DMS53 (cell line): ENCODE data around the gene TROAP.
A peak's percentile ranks its signal among the peaks of the same experiment; 100 is the strongest.

Experiments
- DNase-seq: peaks from one replicate; lab custom pipeline; 2025; lab: John Stamatoyannopoulos, UW

The TROAP gene

DNA sequence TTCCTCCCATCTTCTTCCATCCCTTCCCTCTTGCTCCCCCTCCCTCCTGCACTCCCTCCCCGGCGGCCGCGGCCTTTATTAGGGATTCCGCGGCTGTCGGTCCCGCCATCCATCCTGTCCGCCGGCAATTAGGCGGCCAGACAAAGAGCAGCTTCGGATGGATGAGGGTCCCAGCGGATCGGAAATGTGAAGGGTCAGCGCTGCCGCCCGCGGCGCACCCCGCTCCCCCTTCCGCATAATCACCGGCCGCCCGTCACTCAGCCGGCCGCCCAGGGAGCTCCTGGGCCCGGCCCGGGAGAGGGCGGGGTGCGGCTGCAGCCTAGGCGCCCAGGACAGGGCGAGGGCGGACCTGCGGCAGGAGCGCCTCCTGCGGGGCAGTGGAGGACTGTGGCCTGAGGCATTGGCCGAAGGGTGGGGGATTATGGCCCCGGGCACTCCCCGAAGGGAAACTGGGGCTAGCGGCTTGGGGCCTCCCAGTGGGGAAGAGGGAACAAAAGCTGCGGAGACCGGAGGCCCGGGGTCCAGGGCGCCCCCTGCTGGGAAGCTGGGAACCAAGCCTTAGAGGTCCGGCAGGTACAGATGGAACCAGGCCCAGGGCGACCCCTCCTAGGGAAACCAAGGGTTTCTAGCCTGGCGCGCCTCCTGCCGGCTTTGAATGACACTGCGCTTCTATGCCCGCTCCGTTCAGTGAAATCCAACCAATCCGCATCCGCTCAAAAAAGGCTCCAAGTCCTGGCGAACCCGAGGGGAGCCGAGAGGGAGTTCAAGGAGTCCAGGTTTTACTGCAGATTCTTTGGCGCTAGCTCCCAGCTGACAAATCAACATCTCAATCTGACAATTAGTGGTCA lies 19.2 kb downstream of the TROAP start:
- peak; percentile 94 for DNase-seq

DNA sequence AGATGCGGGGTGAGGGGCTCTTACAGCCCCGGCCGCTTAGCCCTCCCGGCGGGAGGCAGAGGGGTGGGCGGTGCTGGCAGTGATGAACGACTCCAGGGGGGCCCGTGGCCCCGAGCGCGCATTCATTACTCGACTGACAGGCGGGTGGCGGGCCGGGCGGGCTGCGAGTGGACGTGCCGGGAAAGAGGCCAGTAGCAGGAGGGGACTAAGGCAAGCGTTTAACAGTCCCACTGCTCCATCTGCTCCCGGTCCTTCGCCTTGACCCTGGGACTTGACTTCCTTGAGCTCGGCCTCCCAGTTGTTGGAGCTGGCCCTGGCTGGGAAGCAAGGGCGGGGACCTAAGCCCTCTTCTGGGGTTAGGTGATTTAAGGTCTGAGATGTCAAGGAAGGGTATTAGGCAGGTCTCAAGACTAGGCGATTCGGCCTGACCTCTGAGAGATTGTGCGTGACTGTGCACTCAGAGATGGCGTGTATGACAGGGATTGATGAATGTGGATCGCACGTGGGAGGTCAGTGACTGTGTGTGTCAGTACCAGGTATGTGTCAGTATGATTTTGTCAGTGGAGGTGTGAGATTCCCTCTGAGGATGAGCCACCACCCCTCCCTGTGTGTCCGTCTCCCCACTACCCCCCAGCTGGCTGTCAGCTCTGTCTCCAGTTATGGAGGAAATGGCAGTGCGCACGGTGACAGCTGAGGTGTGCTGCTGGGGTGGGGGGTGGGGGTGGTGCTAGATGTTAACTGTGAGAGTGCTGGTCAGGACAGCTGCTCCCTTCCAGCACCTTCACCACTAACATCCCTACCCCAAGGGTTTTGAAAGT lies 20.1 kb downstream of the TROAP start:
- DNase-seq = peak; percentile 76

DNA sequence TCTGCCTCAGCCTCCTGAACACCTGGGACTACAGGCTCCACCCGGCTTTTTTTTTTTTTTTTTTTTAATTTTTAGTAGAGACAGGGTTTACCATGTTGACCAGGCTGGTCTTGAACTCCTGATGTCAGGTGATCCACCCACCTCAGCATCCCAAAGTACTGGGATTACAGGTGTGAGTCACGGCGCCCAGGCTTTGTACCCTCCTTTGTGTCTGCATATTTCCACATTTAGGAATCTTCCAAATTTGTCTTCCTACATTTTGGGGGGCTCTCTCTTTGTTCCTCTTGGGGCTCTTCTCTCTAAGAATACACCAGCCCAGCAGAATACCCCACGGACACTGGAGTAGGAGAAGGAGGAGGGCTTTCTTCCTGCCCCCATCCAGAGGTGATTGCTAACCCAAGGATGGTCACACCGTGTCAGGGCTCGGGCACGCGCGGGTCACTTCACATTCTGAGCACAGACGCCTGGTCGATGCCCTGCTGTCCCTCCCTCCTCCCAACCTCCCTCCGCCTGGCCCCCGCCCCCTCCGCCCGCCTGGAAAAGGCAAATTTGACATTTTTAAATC lies 21.5 kb downstream of the TROAP start:
- DNase-seq = peak; percentile 61

DNA sequence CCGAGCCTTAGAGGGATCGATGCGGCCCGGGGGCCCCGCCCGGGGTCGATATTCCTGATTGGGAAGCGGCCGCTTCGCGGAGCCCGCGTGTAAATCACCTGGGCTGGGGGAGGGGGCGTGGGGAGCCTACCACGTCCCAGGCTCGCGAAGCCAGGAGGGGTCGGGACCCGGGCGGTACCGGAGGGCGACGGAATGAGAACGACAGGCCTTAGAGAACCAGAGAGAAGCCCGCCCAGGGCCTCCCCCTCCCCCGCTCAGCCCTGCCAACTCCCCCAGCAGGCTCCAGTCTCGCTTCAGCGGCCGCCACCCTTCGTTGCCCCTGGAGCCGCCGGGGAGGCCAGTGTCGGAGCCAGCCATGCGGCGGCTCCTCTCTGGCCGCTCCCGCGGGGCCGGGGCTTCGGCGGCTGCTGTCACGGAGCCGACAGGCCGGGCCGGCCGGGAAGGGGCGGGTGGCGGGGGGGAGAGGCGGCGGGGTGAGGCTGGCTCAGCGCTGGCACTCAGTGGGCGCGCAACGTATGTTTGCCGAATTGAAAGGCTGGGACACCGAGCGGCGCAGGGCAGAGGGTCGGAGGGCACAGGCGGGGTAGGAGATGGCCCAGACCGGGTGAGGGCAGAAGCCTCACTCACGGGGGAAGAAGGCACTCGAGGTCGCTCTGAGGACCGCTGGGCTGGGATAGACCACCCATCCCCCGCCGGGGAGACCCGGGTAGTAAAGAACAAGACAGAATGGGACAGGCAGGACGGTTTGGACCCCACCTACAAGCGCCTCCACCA lies 22.2 kb downstream of the TROAP start:
- peak; percentile 78 for DNase-seq

DNA sequence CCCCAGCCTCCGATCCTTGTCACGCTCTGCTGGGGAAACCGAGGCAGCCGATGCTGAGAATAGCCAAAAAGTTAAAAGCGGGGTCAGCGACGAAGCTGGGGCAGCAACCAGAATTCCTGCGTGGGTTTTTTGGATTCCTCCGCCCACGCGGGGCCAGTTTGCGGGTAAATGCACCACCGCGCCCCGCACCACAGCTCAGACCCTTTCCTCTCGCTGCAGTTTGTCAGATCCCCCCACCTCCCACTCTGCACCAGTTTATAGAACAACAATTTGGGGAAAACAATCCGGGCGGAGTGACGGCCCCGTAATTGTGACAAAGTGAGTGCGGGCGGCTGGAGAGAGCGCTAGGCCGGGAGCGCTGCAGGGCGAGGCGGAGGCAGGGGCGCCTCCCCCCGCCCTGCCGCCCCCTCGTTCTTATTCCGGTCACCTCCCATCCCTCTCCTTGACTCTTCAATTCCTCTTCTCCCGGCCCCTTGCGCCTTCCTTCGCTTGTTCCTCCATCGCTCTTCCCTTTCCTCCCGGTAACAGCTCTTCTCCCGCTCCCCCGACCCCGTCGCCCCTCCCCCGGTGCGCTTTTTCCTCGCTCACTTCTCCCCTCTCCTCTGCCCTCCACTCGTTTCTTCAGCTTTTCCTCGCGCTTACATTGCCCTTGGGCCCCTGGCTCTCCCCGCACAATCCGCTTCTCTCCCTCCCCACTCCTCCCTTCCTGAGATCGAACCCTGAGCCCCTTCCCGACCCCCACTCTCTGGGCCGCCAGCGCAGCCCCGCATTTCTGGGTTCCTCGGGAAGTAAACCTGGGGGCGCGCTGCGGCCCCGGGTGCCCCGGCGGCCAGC lies 23.0 kb downstream of the TROAP start:
- peak; percentile 59 for DNase-seq

DNA sequence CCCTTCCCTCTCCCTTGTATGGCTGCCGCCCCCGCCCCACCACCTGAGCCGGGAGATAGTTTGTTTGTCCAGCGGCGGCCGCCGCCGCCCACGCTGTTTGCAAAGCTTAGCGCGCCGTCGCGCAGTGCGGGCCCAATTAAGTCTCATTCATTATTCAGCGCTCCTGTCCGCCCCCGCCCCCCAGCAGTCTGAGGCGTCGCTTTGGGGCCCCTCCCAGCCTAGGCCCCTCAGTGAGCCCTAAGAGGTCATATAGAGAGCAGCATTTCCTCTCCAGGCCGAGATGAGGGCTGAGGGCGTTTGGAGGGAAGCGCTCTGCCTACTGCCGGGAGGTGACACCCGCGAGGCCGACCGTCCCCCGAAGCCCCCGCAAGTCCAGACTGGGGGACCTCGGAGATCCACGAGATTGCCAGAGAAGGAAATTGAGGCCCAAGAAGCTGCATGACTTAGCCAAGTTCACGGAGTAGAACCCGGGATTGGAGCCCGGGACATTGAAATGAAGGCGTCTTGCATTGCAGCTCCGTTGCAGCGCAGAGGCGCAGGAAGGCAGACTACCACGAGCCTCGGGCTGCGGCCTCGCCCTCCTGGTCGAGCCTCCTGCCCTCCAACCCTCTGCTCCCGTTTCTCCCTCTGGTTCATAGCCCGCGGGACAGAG lies 23.7 kb downstream of the TROAP start, which contains the start of gene DNAJC22:
TSS of gene DNAJC22 (plus strand) at position 230 of the 652 bp plus-strand sequence. CDS start 1,985 bp downstream, outside the sequence.
- peak; percentile 81 for DNase-seq

DNA sequence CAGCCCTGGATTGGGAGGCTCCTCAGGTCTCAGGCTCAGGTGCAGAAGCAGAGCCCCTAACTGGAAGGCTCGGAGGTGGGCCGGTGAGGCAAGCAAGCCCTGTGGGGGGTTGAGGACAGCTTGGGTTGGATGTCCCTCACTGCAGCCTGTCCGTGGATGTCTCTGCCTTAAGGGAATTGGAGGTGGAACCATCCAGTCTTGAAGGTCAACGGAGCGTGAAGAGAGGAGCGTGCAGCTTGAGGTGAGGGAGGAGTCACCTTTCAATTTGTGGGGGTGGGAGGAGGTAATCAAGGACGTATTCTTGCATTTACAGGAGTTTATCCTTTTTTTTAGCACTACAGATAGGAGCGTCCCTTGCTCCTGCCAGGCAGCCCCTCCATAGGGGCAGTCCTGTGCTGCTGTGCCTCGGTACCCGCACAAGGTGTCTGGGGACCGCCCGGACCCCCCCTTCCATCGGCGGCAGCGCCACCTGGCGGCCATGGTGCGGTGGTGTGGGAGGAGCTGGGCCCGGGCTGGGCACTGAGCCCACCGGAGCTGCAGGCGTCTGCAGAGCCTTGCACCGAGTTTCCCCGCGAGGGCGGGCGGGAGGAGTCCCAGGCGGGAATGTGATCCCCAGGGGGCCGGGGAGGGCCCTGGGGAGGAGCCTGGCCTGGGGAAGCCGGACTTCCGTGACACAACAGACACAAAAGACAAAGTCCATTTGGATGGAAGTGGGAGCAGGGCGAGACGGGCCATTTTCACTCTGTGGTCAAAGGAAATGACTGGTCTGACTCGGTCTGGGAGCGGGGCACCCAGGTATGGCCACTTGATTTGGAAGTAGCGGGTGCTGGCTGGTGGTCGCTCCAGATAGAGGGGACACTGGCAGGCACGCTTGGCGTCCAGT lies 24.5 kb downstream of the TROAP start:
- DNase-seq = peak; percentile 83

DNA sequence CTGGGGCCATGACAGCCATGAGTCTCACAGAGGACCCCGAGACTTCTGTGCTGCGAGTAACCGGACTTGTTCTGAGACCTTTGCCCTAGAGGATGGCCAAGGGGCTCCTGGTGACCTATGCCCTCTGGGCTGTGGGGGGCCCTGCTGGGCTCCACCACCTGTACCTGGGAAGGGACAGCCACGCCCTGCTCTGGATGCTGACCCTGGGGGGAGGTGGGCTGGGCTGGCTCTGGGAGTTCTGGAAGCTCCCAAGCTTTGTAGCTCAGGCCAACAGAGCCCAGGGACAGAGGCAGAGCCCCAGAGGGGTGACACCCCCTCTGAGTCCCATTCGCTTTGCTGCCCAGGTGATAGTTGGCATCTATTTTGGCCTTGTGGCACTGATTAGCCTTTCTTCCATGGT lies 25.7 kb downstream of the TROAP start:
- no peak for DNase-seq

DNA sequence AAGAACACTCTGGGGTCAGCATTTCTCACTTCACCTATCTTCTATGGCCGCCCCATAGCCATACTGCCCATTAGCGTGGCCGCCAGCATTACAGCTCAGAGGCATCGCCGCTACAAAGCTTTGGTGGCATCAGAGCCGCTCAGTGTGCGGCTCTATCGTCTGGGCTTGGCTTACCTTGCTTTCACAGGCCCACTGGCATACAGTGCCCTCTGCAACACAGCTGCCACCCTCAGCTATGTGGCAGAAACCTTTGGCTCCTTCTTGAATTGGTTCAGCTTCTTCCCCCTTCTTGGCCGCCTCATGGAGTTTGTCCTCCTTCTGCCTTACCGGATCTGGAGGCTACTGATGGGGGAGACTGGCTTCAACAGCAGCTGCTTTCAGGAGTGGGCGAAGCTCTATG lies 26.2 kb downstream of the TROAP start:
- DNase-seq = no peak

DNA sequence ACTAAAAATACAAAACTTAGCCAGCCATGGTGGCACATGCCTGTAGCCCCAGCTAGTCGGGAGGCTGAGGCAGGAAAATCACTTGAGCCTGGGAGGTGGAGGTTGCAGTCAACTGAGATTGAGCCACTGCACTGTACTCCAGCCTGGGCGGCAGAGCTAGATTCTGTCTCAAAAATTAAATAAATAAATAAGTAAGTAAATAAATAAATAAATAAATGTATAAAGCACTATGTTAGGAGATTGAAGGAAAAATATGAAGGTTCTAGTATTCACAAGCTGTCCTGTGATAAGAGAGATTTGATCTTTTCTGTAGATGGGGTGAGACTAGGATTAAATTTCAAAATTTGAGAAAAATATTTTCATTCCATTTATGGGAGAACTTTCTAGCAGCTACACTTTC lies 29.3 kb downstream of the TROAP start:
- DNase-seq = no peak

DNA sequence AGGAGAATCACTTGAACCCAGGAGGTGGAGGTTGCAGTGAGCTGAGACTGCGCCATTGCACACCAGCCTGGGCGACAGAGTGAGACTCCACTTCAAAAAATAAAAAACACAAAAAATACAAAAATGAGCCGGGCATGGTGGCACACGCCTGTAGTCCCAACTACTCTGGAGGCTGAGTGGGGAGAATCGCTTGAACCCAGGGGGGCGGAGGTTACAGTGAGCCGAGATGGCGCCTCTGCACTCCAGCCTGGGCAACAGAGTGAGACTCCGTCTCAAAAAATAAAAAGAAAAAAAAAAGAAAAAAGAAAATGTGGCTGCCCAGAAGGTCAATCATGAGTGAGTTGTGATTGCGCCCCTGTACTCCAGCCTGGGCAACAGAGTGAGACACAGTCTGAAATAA lies 32.9 kb downstream of the TROAP start:
- no peak for DNase-seq

DNA sequence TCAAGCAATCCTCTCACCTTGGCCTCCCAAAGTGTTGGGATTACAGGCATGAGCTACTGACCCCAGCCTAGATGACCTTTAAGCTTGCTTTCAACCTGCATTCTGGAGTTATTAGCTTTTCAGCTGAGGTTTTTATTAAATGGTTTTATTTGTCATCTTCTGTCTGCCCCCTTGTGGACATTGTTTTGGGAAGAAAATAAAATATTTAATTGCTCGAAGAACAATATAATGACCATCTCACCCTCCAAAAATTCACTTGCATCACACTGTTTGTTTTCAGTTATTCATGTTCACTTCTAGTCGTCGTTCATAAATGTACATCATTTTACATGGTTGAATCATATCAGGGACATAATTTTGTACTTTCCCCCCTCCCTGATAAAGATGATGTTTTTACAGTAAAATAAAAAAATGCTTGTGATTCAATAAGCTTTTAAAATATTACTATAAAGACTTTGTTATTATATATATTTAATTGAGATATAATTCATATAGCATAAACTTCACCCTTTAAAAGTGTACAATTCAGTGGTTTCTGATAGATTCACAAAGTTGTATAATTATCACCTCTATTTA lies 34.1 kb downstream of the TROAP start:
- DNase-seq = peak; percentile 65

DNA sequence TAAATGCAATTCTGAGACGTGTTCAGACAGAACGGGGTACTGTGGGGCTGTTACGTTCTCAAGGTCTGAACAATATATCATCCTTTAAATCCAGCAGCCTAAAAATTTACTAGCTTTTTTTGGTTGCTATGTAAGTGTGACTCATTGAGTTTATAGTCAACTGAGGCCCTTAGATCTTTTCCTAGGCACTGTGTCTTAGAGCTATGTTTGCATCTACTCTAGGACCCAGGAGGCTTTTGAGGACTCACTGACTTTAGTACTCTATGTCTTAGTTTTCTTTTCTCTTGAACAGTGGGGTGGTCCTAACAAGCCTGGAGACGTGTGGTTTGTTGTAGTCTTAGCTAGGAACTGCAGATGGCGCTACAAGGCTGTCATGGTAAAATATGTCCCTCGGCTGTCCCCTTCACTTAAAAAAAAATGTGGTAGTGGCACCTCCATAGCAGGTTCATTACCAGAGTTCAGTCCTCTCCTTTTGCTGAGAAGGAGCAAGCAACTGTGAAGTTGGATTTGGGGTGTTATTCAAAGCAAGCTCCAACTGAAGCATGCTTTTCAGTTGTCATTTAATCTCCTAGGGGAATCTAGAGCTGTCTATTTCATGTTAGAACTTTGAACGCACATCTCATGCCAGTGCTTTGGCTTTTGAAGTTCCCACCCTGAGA lies 35.6 kb downstream of the TROAP start:
- DNase-seq = peak; percentile 86

DNA sequence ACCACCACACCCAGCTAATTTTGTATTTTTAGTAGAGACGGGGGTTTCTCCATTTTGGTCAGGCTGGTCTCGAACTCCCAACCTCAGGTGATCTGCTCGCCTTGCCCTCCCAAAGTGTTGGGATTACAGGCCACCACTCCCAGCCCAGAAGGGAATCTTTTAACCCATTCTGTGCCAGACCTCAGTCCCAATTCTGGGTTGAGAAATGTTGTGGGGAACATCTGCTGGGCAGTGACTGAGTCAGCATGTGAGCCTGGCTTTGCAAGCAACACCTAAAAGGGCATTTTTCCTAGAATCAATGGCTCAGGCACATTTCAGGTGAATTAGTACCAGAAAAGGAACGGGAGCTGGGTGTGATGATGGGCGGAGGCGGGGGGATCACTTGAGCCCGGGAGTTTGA lies 36.6 kb downstream of the TROAP start:
- no peak for DNase-seq

DNA sequence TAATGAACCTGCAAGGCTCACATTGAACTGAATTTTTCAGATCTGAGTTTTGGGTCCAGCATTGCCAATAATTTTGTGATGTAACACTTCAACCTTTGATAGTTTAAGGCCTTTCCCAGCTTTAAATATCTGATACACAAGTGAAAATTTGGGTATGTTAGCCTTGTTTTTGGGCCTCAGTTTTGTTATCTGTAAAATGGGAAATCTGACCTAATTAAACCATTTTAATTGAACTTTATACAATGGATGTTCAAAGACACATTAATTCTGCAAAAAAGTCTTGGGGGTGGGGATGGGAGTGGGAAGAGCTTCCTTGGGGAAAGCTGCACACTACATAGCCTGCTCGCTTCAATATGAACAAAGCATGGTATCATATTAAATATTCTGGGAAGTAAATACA lies 39.0 kb downstream of the TROAP start:
- DNase-seq = no peak

DNA sequence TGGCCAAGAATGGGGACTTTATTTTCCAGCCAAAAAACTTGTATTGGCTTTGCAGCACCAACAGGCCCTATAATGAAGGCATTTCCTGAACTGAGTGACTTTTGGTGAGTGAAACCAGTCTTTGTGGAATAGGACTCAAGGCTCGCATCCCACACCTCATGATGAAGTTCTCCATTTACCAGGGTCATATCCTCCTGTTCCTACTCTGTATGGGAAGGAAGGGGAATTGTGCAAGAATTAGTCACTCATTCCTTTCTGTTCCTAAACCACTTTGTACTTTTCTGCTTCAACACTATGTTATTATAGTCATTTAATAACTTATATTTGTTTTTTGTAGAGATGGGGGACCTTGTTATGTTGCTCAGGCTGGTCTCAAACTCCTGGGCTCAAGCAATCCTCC lies 41.9 kb downstream of the TROAP start:
- DNase-seq = no peak

DNA sequence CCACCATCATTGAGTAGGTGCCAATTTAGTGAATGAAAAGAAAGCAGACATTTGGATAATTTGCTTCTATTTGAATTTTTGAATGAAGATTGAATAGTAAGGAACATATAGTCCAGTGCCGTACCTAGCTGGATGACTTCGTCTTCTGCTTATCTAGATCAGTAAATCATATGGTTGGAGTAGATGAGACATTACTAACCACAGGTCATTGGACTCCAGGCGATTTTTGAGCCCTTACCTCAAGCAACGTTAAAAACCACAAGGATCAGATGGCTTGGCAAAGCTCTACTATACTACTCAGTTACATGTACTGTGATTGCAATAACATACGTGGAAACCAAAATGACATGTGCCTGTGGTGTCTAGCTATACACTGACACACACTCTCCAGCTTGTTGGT lies 42.5 kb downstream of the TROAP start:
- no peak for DNase-seq

DNA sequence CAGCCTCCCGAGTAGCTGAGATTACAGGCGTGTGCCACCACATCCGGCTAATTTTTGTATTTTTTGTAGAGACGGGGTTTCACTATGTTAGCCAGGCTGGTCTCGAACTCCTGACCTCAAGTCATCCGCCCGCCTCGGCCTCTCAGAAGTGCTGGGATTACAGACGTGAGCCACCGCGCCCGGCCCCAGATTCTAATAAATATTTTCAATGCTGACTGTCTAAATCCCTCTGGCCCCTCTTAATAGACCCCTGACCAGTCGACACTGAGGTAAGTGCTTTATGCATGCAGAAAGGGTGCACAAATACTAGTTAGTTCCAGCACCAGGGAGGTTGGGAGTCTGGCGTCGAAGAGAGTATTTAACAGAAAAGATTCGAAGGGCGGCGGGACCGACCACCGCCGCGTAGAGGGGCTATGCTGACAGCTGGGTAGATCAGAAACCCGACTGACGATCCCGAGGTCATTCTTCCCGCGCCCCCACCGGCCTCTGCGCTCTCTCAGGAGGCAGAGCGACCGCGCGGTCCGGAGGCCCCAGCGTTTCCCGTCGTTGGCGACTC lies 43.1 kb downstream of the TROAP start:
- DNase-seq = no peak
